HepG2 (cell line): ENCODE results near the gene TSTD1. TPM values are rescaled to one million over a fixed set of nuclear protein-coding genes. Genes with fewer than 3 reads are reported as not detected.

Source experiments
- polyA plus RNA-seq, 8 experiments: library from polyadenylated mRNA; depleted of rRNA in 3 of 8; stranded (reverse) in 7 of 8; unstranded in 1 of 8; fragments of >200 nt; fragmentation: Illumina TruSeq in 4 of 8; extraction: Trizol in 4 of 8; gene quantifications; 2 replicates each; pipeline versions ENCODE4 v1.2.1 to v1.2.3, GENCODE V29; 2011 to 2016; ENCODE audit warnings: low read depth in 4 of 8, missing spikeins in 1 of 8, mixed read lengths in 1 of 8; ENCODE audit not compliant: insufficient read depth in 1 of 8
- total RNA-seq, 5 experiments: library from RNA; depleted of rRNA; stranded (reverse); fragments of >200 nt; fragmentation: Illumina TruSeq; extraction: Trizol; gene quantifications; 2 replicates each; pipeline ENCODE4 v1.2.3, GENCODE V29; 2016; ENCODE audit warnings: low read depth in 1 of 5
- TF ChIP-seq, protein P1 (sequence below): sonication (generic); formaldehyde crosslinking; IDR thresholded peaks from 2 replicates; pipeline ENCODE4 v1.4.0; 2020; ENCODE audit warnings: missing genetic modification reagents, mild to moderate bottlenecking, borderline replicate concordance
- TF ChIP-seq, protein P2 (sequence below): sonication (generic); formaldehyde crosslinking; IDR thresholded peaks from 2 replicates; pipeline ENCODE4; 2020; ENCODE audit warnings: missing genetic modification reagents, mild to moderate bottlenecking, borderline replicate concordance
- TF ChIP-seq, protein P3 (sequence below): sonication (generic); formaldehyde crosslinking; IDR thresholded peaks from 2 replicates; pipeline ENCODE4 v1.9.0; 2021; ENCODE audit warnings: missing genetic modification reagents, borderline replicate concordance
- TF ChIP-seq, protein P4 (sequence below): sonication (generic); formaldehyde crosslinking; IDR thresholded peaks from 2 replicates; pipeline ENCODE4 v1.8.1; 2023; ENCODE audit warnings: mild to moderate bottlenecking, inconsistent platforms, moderate library complexity, missing genetic modification reagents, borderline replicate concordance

The TSTD1 gene
- total and polyA plus RNA-seq, 2 of the 13 experiments (the other 11 are each of a cell fraction or from before 2014, with no cell fraction given), result 0.15 to 0.31 TPM

DNA sequence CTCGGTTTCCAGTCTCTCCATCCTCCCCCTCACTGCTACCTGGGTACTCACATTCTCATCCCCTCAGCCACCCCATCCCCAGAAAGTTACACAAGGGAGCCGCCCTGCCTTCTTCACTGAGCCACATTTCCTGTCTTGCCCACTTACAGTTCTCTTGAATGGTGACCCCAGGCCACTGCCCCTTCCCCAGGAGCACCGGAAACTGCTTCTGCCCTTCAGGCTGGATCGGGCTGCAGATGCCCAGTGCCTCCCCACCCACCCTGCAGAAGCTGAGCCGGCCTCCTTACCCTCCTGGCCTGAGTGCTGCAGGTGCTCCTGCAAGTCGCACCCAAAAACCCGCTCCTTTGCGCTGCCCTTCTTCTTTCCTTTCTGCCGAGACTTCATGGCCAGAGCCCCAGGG lies 30.5 kb upstream of the TSTD1 start (continued):
- TF ChIP-seq, protein P1, sequence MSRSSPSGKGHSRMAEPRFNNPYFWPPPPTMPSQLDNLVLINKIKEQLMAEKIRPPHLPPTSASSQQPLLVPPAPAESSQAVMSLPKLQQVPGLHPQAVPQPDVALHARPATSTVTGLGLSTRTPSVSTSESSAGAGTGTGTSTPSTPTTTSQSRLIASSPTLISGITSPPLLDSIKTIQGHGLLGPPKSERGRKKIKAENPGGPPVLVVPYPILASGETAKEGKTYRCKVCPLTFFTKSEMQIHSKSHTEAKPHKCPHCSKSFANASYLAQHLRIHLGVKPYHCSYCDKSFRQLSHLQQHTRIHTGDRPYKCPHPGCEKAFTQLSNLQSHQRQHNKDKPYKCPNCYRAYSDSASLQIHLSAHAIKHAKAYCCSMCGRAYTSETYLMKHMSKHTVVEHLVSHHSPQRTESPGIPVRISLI, result no peak
- TF ChIP-seq, protein P2, sequence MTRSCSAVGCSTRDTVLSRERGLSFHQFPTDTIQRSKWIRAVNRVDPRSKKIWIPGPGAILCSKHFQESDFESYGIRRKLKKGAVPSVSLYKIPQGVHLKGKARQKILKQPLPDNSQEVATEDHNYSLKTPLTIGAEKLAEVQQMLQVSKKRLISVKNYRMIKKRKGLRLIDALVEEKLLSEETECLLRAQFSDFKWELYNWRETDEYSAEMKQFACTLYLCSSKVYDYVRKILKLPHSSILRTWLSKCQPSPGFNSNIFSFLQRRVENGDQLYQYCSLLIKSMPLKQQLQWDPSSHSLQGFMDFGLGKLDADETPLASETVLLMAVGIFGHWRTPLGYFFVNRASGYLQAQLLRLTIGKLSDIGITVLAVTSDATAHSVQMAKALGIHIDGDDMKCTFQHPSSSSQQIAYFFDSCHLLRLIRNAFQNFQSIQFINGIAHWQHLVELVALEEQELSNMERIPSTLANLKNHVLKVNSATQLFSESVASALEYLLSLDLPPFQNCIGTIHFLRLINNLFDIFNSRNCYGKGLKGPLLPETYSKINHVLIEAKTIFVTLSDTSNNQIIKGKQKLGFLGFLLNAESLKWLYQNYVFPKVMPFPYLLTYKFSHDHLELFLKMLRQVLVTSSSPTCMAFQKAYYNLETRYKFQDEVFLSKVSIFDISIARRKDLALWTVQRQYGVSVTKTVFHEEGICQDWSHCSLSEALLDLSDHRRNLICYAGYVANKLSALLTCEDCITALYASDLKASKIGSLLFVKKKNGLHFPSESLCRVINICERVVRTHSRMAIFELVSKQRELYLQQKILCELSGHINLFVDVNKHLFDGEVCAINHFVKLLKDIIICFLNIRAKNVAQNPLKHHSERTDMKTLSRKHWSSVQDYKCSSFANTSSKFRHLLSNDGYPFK (CRISPR knock-in tag), result no peak
- TF ChIP-seq, protein P3, sequence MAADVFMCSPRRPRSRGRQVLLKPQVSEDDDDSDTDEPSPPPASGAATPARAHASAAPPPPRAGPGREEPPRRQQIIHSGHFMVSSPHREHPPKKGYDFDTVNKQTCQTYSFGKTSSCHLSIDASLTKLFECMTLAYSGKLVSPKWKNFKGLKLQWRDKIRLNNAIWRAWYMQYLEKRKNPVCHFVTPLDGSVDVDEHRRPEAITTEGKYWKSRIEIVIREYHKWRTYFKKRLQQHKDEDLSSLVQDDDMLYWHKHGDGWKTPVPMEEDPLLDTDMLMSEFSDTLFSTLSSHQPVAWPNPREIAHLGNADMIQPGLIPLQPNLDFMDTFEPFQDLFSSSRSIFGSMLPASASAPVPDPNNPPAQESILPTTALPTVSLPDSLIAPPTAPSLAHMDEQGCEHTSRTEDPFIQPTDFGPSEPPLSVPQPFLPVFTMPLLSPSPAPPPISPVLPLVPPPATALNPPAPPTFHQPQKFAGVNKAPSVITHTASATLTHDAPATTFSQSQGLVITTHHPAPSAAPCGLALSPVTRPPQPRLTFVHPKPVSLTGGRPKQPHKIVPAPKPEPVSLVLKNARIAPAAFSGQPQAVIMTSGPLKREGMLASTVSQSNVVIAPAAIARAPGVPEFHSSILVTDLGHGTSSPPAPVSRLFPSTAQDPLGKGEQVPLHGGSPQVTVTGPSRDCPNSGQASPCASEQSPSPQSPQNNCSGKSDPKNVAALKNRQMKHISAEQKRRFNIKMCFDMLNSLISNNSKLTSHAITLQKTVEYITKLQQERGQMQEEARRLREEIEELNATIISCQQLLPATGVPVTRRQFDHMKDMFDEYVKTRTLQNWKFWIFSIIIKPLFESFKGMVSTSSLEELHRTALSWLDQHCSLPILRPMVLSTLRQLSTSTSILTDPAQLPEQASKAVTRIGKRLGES (CRISPR knock-in tag), result no peak
- TF ChIP-seq, protein P4, sequence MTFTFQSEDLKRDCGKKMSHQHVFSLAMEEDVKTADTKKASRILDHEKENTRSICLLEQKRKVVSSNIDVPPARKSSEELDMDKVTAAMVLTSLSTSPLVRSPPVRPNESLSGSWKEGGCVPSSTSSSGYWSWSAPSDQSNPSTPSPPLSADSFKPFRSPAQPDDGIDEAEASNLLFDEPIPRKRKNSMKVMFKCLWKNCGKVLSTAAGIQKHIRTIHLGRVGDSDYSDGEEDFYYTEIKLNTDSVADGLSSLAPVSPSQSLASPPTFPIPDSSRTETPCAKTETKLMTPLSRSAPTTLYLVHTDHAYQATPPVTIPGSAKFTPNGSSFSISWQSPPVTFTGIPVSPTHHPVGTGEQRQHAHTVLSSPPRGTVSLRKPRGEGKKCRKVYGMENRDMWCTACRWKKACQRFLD (CRISPR knock-in tag), result no peak
